ENCODE data around the gene ERMAP.

The ERMAP gene

DNA sequence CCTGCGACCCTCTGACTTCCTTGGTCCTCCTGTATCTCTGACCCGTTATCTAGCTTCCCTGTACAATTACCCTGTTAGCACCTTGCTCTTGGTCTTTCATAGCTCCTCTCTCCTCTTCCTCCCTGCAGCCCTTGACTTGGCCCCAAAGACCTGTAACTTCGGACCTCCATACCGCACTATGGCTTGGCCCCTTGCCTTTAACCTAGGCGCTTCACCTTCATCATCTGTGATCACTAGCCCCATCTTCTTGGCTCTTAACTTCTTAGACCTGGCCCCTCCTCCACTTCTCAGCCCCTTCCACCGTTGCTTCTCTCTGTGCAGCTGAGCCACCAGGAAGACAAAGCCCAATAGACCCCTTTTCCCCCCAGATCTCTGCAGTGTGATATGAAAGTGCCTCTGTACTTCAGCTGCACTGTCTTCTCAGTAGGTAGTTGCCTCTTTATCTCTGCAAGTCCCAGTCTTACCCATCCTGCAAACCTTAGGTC is 30.2 kb downstream of the ERMAP start:
- no peak for ATAC-seq
- TF ChIP-seq ZFP30 (CRISPR knock-in tag; IDR thresholded peaks at IDR 0.05) (no peak), ARNTL (CRISPR knock-in tag; IDR thresholded peaks at IDR 0.05; ENCODE audit: borderline replicate concordance, low read depth) (no peak), ZFP3 (CRISPR knock-in tag; IDR thresholded peaks at IDR 0.05) (no peak), BACH2 (CRISPR knock-in tag; IDR thresholded peaks at IDR 0.05; ENCODE audit: borderline replicate concordance) (no peak), GLIS3 (CRISPR knock-in tag; IDR thresholded peaks at IDR 0.05) (no peak), ZC3H10 (CRISPR knock-in tag; IDR thresholded peaks at IDR 0.05) (no peak), ZNF565 (CRISPR knock-in tag; conservative IDR thresholded peaks at IDR 0.05; ENCODE audit: low read depth) (no peak), SNAI2 (CRISPR knock-in tag; IDR thresholded peaks at IDR 0.05) (no peak), CSDC2 (CRISPR knock-in tag; IDR thresholded peaks at IDR 0.05) (no peak), RARB (CRISPR knock-in tag; IDR thresholded peaks at IDR 0.05) (no peak)
- TF ChIP-seq, protein P1, sequence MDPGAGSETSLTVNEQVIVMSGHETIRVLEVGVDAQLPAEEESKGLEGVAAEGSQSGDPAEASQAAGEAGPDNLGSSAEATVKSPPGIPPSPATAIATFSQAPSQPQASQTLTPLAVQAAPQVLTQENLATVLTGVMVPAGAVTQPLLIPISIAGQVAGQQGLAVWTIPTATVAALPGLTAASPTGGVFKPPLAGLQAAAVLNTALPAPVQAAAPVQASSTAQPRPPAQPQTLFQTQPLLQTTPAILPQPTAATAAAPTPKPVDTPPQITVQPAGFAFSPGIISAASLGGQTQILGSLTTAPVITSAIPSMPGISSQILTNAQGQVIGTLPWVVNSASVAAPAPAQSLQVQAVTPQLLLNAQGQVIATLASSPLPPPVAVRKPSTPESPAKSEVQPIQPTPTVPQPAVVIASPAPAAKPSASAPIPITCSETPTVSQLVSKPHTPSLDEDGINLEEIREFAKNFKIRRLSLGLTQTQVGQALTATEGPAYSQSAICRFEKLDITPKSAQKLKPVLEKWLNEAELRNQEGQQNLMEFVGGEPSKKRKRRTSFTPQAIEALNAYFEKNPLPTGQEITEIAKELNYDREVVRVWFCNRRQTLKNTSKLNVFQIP (CRISPR knock-in tag; IDR thresholded peaks at IDR 0.05; ENCODE audit: borderline replicate concordance, low read depth), result no peak
- TF ChIP-seq, protein P2, sequence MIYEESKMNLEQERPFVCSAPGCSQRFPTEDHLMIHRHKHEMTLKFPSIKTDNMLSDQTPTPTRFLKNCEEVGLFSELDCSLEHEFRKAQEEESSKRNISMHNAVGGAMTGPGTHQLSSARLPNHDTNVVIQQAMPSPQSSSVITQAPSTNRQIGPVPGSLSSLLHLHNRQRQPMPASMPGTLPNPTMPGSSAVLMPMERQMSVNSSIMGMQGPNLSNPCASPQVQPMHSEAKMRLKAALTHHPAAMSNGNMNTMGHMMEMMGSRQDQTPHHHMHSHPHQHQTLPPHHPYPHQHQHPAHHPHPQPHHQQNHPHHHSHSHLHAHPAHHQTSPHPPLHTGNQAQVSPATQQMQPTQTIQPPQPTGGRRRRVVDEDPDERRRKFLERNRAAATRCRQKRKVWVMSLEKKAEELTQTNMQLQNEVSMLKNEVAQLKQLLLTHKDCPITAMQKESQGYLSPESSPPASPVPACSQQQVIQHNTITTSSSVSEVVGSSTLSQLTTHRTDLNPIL (CRISPR knock-in tag; IDR thresholded peaks at IDR 0.05; ENCODE audit: low read depth), result no peak
- TF ChIP-seq, protein P3, sequence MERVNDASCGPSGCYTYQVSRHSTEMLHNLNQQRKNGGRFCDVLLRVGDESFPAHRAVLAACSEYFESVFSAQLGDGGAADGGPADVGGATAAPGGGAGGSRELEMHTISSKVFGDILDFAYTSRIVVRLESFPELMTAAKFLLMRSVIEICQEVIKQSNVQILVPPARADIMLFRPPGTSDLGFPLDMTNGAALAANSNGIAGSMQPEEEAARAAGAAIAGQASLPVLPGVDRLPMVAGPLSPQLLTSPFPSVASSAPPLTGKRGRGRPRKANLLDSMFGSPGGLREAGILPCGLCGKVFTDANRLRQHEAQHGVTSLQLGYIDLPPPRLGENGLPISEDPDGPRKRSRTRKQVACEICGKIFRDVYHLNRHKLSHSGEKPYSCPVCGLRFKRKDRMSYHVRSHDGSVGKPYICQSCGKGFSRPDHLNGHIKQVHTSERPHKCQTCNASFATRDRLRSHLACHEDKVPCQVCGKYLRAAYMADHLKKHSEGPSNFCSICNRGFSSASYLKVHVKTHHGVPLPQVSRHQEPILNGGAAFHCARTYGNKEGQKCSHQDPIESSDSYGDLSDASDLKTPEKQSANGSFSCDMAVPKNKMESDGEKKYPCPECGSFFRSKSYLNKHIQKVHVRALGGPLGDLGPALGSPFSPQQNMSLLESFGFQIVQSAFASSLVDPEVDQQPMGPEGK (CRISPR knock-in tag; IDR thresholded peaks at IDR 0.05; ENCODE audit: borderline replicate concordance), result no peak

DNA sequence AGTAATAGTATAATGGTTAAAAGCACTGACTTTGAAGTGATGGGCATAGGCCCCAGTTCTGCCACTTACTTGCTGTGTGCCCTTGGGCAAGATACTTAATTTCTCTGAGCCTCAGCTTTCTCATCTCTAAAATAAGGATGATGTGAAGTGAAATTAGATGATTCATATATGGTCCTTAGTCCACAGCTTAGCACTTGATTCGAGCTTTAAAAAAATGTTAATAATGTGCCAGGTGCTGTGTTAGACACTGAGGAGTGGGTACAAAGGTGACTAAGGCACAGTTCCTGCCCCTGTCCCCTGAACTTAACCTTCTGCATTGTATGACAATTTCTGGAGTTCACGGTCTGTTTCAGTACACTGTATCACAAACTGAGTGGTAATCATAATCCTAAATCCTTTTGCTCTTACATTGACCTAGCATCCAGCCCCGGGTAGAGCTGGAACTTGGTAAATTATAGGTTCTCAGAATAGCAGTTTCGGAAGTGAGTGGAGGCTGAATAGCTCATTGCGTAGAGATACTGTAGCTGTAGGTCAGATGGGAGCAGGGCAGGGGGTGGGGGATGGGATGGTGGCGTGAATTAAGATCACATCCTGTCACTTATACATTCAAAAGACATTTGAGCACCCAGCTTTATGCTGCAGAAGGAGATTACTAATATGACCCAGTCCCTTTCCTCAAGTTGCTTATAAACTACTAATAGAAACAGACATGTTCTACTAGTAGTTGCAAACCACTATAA is 31.0 kb downstream of the ERMAP start:
- no peak for ATAC-seq

DNA sequence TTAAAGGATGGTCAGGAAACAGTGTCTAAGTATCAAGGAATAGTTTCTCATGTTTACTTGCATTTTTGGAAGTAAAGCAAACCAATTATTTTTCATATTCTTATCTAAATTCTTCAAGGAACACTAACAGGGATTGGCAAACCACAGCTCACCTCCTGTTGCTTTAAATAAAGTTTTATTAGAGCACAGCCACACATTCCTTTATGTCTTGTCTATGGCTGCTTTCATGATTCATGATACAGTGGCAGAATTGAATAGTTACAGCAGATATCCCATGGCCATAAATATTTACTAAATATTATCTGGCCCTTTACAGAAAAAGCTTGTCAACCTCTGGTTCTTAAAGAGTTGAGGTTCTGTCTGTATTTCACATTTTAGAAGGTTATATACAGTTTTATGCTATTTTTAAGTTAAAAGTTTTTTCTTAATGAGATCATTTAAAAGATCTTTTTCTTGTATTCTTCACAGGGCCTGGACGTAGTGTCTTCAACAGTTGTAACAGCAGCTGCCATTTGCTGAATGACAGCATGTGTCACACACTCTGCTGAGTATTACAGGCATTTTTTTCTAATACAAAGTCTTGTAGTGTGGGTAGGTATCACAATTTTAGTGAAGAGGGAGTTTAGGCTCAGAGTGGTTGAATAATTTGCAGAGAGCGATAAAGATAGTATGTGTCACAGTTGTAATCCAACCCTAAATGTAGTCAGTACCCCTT is 32.1 kb downstream of the ERMAP start:
- ATAC-seq, result no peak
- TF ChIP-seq, protein P2 (CRISPR knock-in tag; IDR thresholded peaks at IDR 0.05; ENCODE audit: low read depth), result no peak
- no peak for TF ChIP-seq ARNTL (CRISPR knock-in tag; IDR thresholded peaks at IDR 0.05; ENCODE audit: borderline replicate concordance, low read depth)

More for the DNA sequence above, 31.0 kb downstream of the ERMAP start:
- TF ChIP-seq ZFP3 (CRISPR knock-in tag; IDR thresholded peaks at IDR 0.05), result no peak
- TF ChIP-seq RARB (CRISPR knock-in tag; IDR thresholded peaks at IDR 0.05), result no peak
- TF ChIP-seq GLIS3 (CRISPR knock-in tag; IDR thresholded peaks at IDR 0.05), result no peak

DNA sequence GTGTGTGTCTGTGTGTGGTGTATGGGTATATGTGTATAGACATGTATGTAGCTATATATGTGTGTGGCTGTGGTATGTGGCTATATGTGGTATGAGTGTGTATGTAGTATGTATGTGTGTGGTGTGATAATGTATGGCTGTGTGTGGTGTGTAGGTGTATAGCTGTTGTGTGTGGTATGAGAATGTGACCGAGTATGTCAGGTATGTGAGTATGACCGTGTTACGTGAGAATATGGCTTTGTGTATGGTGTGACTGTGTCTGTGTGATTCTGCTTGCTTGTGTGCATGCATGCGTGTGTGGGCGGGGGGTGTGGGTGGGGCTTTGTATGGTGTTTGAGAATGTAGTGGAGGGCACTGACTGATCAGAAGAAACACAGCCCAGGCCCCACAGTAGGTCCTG is 33.0 kb downstream of the ERMAP start:
- no peak for ATAC-seq
- TF ChIP-seq, protein P4, sequence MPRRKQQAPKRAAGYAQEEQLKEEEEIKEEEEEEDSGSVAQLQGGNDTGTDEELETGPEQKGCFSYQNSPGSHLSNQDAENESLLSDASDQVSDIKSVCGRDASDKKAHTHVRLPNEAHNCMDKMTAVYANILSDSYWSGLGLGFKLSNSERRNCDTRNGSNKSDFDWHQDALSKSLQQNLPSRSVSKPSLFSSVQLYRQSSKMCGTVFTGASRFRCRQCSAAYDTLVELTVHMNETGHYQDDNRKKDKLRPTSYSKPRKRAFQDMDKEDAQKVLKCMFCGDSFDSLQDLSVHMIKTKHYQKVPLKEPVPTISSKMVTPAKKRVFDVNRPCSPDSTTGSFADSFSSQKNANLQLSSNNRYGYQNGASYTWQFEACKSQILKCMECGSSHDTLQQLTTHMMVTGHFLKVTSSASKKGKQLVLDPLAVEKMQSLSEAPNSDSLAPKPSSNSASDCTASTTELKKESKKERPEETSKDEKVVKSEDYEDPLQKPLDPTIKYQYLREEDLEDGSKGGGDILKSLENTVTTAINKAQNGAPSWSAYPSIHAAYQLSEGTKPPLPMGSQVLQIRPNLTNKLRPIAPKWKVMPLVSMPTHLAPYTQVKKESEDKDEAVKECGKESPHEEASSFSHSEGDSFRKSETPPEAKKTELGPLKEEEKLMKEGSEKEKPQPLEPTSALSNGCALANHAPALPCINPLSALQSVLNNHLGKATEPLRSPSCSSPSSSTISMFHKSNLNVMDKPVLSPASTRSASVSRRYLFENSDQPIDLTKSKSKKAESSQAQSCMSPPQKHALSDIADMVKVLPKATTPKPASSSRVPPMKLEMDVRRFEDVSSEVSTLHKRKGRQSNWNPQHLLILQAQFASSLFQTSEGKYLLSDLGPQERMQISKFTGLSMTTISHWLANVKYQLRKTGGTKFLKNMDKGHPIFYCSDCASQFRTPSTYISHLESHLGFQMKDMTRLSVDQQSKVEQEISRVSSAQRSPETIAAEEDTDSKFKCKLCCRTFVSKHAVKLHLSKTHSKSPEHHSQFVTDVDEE (CRISPR knock-in tag; IDR thresholded peaks at IDR 0.05), result no peak
- TF ChIP-seq ZC3H10 (CRISPR knock-in tag; IDR thresholded peaks at IDR 0.05) (no peak), ZNF70 (CRISPR knock-in tag; IDR thresholded peaks at IDR 0.05) (no peak), TOX (CRISPR knock-in tag; IDR thresholded peaks at IDR 0.05; ENCODE audit: borderline replicate concordance) (no peak), ISL1 (CRISPR knock-in tag; IDR thresholded peaks at IDR 0.05) (no peak), OSR1 (CRISPR knock-in tag; IDR thresholded peaks at IDR 0.05) (no peak), BACH2 (CRISPR knock-in tag; IDR thresholded peaks at IDR 0.05; ENCODE audit: borderline replicate concordance) (no peak), SNAI2 (CRISPR knock-in tag; IDR thresholded peaks at IDR 0.05) (no peak), ZFP30 (CRISPR knock-in tag; IDR thresholded peaks at IDR 0.05) (no peak), ZFP3 (CRISPR knock-in tag; IDR thresholded peaks at IDR 0.05) (no peak), PPARA (CRISPR knock-in tag; IDR thresholded peaks at IDR 0.05; ENCODE audit: borderline replicate concordance) (no peak), TCF4 (CRISPR knock-in tag; IDR thresholded peaks at IDR 0.05; ENCODE audit: borderline replicate concordance) (no peak), ZNF8 (CRISPR knock-in tag; IDR thresholded peaks at IDR 0.05) (no peak), RARB (CRISPR knock-in tag; IDR thresholded peaks at IDR 0.05) (no peak)
- TF ChIP-seq, protein P1 (CRISPR knock-in tag; IDR thresholded peaks at IDR 0.05; ENCODE audit: borderline replicate concordance, low read depth), result no peak
